WTC11 (cell line): Measurements from ENCODE around the gene CAVIN1.

Experiments
- CREM ChIP-seq: sonication (generic); formaldehyde crosslinking; IDR thresholded peaks from 2 replicates; pipeline ENCODE4 v1.8.1; 2022; ENCODE audit warnings: mild to moderate bottlenecking, missing genetic modification reagents, moderate library complexity
- CTCF ChIP-seq: fragments of 200-600 bp; IDR thresholded peaks from 2 replicates; pipeline ENCODE4 v1.8.0; 2022; ENCODE audit warnings: antibody characterized with exemption
- ELF4 ChIP-seq: sonication (generic); formaldehyde crosslinking; IDR thresholded peaks from 2 replicates; pipeline ENCODE4 v1.8.1; 2022; ENCODE audit warnings: low read depth, mild to moderate bottlenecking, moderate library complexity, missing genetic modification reagents
- FOXJ3 ChIP-seq: sonication (generic); formaldehyde crosslinking; IDR thresholded peaks from 2 replicates; pipeline ENCODE4 v1.9.0; 2021; ENCODE audit warnings: missing genetic modification reagents, mild to moderate bottlenecking, borderline replicate concordance
- KAT7 ChIP-seq: sonication (generic); formaldehyde crosslinking; IDR thresholded peaks from 2 replicates; pipeline ENCODE4 v1.8.1; 2023; ENCODE audit warnings: missing genetic modification reagents, mild to moderate bottlenecking, borderline replicate concordance
- NR2C2 ChIP-seq: sonication (generic); formaldehyde crosslinking; IDR thresholded peaks from 2 replicates; pipeline ENCODE4 v1.8.0; 2022; ENCODE audit warnings: mild to moderate bottlenecking, missing genetic modification reagents
- ZBTB21 ChIP-seq: sonication (generic); formaldehyde crosslinking; IDR thresholded peaks from 2 replicates; pipeline ENCODE4 v1.8.1; 2023; ENCODE audit warnings: mild to moderate bottlenecking, missing genetic modification reagents, borderline replicate concordance
- ZNF232 ChIP-seq: sonication (generic); formaldehyde crosslinking; IDR thresholded peaks from 2 replicates; pipeline ENCODE4 v1.8.0; 2022; ENCODE audit warnings: mild to moderate bottlenecking, missing genetic modification reagents
- TF ChIP-seq, protein P1 (sequence below): sonication (generic); formaldehyde crosslinking; IDR thresholded peaks from 2 replicates; pipeline ENCODE4 v1.8.0; 2022; ENCODE audit warnings: mild to moderate bottlenecking, missing genetic modification reagents
- TF ChIP-seq, protein P2 (sequence below): sonication (generic); formaldehyde crosslinking; IDR thresholded peaks from 2 replicates; pipeline ENCODE4 v1.8.0; 2022; ENCODE audit warnings: mild to moderate bottlenecking, missing genetic modification reagents

- TF ChIP-seq CTCF (no peak), ELF4 (no peak), ZBTB21 (no peak), KAT7 (no peak), FOXJ3 (CRISPR knock-in tag) (no peak), CREM (CRISPR knock-in tag) (no peak), NR2C2 (CRISPR knock-in tag) (no peak), ZNF232 (CRISPR knock-in tag) (no peak)
- TF ChIP-seq, protein P1, sequence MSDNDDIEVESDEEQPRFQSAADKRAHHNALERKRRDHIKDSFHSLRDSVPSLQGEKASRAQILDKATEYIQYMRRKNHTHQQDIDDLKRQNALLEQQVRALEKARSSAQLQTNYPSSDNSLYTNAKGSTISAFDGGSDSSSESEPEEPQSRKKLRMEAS = no peak
- TF ChIP-seq, protein P2, sequence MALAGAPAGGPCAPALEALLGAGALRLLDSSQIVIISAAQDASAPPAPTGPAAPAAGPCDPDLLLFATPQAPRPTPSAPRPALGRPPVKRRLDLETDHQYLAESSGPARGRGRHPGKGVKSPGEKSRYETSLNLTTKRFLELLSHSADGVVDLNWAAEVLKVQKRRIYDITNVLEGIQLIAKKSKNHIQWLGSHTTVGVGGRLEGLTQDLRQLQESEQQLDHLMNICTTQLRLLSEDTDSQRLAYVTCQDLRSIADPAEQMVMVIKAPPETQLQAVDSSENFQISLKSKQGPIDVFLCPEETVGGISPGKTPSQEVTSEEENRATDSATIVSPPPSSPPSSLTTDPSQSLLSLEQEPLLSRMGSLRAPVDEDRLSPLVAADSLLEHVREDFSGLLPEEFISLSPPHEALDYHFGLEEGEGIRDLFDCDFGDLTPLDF (CRISPR knock-in tag) = no peak
These were observed 44.0 kb downstream of the CAVIN1 start for GRCh38 chr17:42378959-42379594.
